H4 (cell line): ENCODE data around the gene SH2D7. TPM values are rescaled to one million over a fixed set of nuclear protein-coding genes. Genes with fewer than 3 reads are reported as not detected.
"Not testable (repeated sequence)": the region's sequence is repeated elsewhere in the genome, so short reads cannot be mapped to it uniquely, and the experiment has no call there.

Experiments used
- DNase-seq: peaks from one replicate; pipeline ENCODE4 v3.0.0-alpha.2; 2015; ENCODE audit warnings: low spot score
- total RNA-seq: library from RNA; depleted of rRNA; stranded (reverse); fragments of >200 nt; shearing (Covaris generic); gene quantifications from 2 replicates; pipeline ENCODE4 v1.2.3, GENCODE V29; 2014; rRNA removed

The SH2D7 gene
- total RNA-seq, 1 experiment from 2014 or later, result not detected

GRCh38 chr15:78140292-78140691 is 47.9 kb downstream of the SH2D7 start:
- no peak for DNase-seq

- DNase-seq, result no peak
Observed at GRCh38 chr15:78142332-78142731, 50.0 kb downstream of the SH2D7 start.

DNA sequence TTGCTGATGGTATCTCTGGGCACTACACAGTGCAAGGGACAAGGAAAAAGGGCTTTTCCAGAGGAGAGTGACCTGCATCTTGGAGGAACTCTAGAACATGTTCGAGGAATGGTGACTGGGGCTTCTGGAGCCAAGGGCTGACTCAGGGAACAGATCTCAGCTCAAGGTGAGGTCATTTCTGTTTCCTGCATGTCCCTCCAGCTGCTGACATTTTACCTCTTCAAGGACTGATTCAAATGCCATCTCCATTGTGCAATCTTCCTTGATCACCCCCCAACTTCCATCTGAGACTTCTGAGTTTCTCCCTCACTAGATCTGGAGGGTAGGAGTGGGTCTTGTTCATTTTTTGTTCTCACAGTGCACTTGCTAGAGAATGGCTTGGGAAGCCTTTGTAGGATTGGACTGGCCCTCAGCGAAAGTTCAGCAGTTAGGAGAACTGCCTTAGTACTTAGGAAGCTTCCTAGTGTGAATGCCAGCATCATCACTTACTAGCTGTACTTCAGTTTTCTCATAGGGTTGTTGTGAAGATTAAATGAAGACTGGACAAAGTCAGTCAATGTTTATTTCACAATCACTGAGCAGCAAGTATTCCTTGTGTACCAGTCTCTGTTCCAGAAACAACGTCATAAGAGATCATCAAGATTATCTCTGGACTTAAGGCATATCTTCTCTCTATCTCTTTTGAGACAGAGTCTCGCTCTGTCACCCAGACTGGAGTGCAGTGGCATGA is 54.2 kb downstream of the SH2D7 start:
- DNase-seq, result no peak

DNA sequence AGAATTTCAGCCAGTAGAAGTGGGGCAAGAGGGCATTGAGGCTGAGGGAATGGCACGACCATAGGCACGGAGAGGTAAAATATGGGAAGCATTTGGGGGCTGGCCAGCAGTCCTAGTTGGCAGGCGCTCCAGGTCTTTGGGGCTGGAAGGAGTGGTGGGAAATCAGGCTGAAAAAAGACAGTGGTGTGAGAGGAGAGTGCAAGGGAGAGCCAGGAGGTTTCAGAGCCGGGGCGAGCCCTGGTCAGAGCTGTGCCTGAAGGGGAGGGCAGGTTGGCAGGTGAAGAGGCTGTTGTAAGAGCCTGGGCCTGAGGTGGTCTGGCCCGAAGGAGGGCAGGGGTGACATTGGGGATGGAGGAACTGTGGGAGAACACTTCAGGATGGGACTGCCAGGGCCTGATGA is 55.2 kb downstream of the SH2D7 start:
- DNase-seq, result no peak

GRCh38 chr15:78148392-78149067 is 56.2 kb downstream of the SH2D7 start:
- DNase-seq, result no peak

GRCh38 chr15:78149068-78149804 is 56.9 kb downstream of the SH2D7 start, which contains the start of gene IDH3A:
Gene IDH3A, plus strand, starts transcription at chr15:78149362. Its CDS starts 42 bp downstream, at chr15:78149404.
- peak; percentile 88 for DNase-seq

- no peak for DNase-seq
Observed at GRCh38 chr15:78149805-78150751, 57.7 kb downstream of the SH2D7 start.

DNA sequence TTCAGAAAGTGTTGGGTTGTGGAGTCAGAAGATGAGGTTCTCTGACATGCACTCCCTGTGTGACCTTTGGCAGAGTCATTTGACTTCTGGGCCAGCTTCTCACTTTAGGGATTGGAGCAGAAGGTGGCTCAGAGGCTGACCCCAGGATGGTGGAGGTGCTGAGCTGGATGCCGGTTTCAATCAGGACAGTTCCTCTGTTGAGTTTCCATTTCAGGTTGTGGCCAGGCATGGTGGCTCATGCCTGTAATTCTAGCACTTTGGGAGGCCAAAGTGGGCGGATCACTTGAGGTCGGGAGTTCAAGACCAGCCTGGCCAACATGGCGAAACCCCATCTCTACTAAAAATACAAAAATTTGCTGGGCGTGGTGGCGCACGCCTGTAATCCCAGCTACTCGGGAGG is 58.7 kb downstream of the SH2D7 start:
- not testable (repeated sequence) for DNase-seq

Other genes with a start within 250 kb of the SH2D7 start
- gene TBC1D2B, start 14.8 kb upstream of the SH2D7 start, total RNA-seq, result 12.3 and 13.8 TPM in 2 replicates
- 1.1 TPM in 1 of 2 replicates, not detected in the other for gene CIB2, start 38.9 kb downstream of the SH2D7 start, total RNA-seq
- gene IDH3A, start 56.8 kb downstream of the SH2D7 start, total RNA-seq, result 77.3 and 101 TPM in 2 replicates
- gene ACSBG1, start 142.0 kb downstream of the SH2D7 start, total RNA-seq, result 1.0 and 1.4 TPM in 2 replicates
- not detected in 2 replicates for gene DNAJA4, start 172.0 kb downstream of the SH2D7 start, total RNA-seq
- gene SKIC8, start 207.0 kb downstream of the SH2D7 start, total RNA-seq, result 115 and 121 TPM in 2 replicates
- not detected in 2 replicates for gene CRABP1, start 247.8 kb downstream of the SH2D7 start, total RNA-seq